ENCODE measurements around the gene OPRL1. TPM values are rescaled to one million over a fixed set of nuclear protein-coding genes. Genes with fewer than 3 reads are reported as not detected.

OPRL1 gene
- total and polyA plus RNA-seq, 2 of the 8 experiments (the other 6 are each of a cell fraction or from before 2014, with no cell fraction given) = 0.63 to 0.98 TPM

DNA sequence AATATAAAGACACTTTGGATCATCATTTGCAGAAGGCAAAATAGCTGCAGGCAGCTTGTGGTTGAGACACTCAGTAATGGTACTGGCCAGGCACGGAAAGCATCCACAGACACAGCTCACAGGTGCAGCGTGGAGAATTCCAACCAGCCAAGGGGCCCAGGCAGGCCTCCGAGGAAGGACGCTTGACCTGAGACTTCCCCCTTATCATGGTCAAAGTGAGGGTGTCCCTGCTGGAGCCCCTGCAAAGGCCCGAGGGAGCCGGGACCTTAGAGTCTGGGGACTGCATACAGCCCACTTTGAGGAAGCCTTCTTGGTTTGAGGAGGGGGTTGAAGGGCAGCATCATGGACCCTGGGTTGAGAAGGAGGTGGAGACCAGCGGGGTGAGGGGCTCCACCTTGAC, 69.3 kb downstream of the OPRL1 start (continued):
- TF ChIP-seq, protein P1, sequence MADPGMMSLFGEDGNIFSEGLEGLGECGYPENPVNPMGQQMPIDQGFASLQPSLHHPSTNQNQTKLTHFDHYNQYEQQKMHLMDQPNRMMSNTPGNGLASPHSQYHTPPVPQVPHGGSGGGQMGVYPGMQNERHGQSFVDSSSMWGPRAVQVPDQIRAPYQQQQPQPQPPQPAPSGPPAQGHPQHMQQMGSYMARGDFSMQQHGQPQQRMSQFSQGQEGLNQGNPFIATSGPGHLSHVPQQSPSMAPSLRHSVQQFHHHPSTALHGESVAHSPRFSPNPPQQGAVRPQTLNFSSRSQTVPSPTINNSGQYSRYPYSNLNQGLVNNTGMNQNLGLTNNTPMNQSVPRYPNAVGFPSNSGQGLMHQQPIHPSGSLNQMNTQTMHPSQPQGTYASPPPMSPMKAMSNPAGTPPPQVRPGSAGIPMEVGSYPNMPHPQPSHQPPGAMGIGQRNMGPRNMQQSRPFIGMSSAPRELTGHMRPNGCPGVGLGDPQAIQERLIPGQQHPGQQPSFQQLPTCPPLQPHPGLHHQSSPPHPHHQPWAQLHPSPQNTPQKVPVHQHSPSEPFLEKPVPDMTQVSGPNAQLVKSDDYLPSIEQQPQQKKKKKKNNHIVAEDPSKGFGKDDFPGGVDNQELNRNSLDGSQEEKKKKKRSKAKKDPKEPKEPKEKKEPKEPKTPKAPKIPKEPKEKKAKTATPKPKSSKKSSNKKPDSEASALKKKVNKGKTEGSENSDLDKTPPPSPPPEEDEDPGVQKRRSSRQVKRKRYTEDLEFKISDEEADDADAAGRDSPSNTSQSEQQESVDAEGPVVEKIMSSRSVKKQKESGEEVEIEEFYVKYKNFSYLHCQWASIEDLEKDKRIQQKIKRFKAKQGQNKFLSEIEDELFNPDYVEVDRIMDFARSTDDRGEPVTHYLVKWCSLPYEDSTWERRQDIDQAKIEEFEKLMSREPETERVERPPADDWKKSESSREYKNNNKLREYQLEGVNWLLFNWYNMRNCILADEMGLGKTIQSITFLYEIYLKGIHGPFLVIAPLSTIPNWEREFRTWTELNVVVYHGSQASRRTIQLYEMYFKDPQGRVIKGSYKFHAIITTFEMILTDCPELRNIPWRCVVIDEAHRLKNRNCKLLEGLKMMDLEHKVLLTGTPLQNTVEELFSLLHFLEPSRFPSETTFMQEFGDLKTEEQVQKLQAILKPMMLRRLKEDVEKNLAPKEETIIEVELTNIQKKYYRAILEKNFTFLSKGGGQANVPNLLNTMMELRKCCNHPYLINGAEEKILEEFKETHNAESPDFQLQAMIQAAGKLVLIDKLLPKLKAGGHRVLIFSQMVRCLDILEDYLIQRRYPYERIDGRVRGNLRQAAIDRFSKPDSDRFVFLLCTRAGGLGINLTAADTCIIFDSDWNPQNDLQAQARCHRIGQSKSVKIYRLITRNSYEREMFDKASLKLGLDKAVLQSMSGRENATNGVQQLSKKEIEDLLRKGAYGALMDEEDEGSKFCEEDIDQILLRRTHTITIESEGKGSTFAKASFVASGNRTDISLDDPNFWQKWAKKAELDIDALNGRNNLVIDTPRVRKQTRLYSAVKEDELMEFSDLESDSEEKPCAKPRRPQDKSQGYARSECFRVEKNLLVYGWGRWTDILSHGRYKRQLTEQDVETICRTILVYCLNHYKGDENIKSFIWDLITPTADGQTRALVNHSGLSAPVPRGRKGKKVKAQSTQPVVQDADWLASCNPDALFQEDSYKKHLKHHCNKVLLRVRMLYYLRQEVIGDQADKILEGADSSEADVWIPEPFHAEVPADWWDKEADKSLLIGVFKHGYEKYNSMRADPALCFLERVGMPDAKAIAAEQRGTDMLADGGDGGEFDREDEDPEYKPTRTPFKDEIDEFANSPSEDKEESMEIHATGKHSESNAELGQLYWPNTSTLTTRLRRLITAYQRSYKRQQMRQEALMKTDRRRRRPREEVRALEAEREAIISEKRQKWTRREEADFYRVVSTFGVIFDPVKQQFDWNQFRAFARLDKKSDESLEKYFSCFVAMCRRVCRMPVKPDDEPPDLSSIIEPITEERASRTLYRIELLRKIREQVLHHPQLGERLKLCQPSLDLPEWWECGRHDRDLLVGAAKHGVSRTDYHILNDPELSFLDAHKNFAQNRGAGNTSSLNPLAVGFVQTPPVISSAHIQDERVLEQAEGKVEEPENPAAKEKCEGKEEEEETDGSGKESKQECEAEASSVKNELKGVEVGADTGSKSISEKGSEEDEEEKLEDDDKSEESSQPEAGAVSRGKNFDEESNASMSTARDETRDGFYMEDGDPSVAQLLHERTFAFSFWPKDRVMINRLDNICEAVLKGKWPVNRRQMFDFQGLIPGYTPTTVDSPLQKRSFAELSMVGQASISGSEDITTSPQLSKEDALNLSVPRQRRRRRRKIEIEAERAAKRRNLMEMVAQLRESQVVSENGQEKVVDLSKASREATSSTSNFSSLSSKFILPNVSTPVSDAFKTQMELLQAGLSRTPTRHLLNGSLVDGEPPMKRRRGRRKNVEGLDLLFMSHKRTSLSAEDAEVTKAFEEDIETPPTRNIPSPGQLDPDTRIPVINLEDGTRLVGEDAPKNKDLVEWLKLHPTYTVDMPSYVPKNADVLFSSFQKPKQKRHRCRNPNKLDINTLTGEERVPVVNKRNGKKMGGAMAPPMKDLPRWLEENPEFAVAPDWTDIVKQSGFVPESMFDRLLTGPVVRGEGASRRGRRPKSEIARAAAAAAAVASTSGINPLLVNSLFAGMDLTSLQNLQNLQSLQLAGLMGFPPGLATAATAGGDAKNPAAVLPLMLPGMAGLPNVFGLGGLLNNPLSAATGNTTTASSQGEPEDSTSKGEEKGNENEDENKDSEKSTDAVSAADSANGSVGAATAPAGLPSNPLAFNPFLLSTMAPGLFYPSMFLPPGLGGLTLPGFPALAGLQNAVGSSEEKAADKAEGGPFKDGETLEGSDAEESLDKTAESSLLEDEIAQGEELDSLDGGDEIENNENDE (IDR thresholded peaks at IDR 0.05; ENCODE audit: insufficient replicate concordance, low read length) = no peak
- TF ChIP-seq POU5F1 (IDR thresholded peaks at IDR 0.05; ENCODE audit: low read depth, low read length) (no peak), SUZ12 (IDR thresholded peaks at IDR 0.05; ENCODE audit: low read length) (no peak), KDM4A (IDR thresholded peaks at IDR 0.05; ENCODE audit: low read depth, low read length, severe bottlenecking) (no peak), SP1 (IDR thresholded peaks at IDR 0.05; ENCODE audit: low read depth, low read length) (no peak), NRF1 (IDR thresholded peaks at IDR 0.05; ENCODE audit: low read depth, low read length) (no peak), BRCA1 (IDR thresholded peaks at IDR 0.05; ENCODE audit: low read depth, low read length) (no peak), RNF2 (IDR thresholded peaks at IDR 0.05; ENCODE audit: borderline replicate concordance, low read depth, low read length, missing control alignments, poor library complexity, severe bottlenecking) (no peak), EZH2 (IDR thresholded peaks at IDR 0.05; ENCODE audit: low read depth, low read length, severe bottlenecking) (no peak), SAP30 (IDR thresholded peaks at IDR 0.05; ENCODE audit: insufficient read depth, insufficient replicate concordance, low read length) (no peak), GABPA (IDR thresholded peaks at IDR 0.05; ENCODE audit: borderline replicate concordance, insufficient read depth, low read length) (no peak)
